ENCODE measurements around the gene KCNQ4. TPM values are rescaled to one million over a fixed set of nuclear protein-coding genes. Genes with fewer than 3 reads are reported as not detected.

The KCNQ4 gene
- total RNA-seq, 1 donor from 2014 or later: 2.3 TPM

DNA sequence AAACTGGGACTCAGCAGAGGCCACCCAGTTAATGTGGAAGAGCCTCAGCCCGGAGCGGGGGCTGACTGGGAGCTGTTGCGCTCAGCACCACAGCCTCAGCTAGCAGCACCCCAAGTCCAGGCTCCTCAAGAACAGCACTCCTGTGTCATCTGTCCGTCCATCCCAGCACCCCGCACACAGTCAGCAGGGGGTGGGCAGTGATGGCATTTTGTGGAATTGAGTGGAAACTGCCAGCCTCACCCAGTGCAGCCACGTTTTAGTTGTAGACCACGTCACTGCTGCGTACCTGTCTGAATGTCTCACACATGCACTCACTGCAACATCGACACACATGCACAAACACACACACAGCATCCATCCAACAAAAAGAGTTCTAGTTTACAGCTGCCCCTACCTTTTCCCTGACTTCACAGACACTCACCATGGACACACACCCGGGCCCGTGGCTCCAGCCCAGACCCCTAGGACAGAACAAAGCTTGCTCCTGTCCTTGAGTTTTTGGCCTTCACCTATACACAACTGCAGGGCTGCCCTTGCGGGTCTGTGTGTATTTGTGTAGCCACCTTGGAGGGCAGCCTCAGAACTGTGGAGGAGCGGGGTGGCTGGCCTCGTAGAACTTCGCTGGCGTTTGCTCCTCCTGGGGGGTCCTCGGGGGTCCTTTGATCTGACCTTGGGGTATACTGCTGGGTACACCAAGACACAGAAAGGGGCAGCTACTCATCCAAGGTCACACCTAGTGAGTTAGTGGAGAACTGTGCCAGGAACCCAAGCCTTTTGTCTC lies 5.2 kb downstream of the KCNQ4 start:
- intact Hi-C loops (cut with DNase I): no loop called here
- ATAC-seq (no peak), DNase-seq (ENCODE audit: low spot score) (no peak)

DNA sequence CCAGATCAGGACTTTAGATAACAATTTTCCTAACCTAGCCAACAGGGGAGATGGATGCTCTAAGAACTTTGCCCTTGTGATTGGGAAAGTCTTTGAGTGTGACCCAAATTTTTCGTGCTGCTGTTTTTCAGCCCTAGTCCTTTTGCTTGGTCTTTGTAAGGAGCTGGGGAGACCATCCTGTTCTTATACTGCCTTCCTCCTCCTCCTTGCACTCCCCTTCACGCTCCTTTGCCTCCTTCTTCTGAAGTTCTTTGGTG lies 5.7 kb downstream of the KCNQ4 start:
- intact Hi-C loops (cut with DNase I): no loop called here
- DNase-seq (ENCODE audit: low spot score) (no peak), ATAC-seq (no peak)

DNA sequence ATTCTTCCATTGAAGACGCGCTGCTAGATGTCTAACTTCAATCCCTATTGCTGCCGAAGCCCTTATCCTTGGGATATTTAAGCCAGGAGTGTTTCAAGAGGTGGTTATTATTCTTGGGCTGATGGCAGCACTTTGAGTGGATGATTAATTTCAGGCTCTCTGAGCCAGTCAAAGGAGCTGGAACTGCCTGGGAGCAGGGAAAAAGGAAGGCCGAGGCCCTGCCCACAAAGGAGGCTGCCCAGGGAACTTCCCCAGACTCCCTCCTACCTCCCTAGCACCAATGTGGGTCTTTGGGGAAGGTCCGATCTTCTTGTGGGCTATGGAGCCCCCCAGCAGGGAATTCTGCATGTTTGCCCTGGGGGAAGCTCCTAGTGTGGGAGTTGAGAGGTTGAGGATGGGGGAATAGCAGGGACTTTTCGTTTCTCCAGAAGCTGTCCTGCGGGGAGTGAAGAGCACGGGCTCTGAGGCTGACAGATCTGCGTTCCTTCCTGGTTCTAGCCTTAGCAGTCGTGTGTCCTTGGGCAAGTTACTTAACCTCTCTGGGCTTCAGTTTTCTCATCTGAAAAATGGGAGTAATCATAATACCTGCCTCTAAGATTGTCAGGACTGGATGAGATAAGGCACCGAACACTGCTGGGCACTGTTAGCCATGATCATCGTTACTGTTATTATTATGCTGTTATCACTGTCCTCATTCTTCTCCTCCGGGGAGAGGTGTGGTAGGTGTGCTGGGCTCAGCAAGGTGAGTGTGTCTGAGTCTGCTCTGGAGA lies 6.3 kb downstream of the KCNQ4 start:
- DNase-seq (ENCODE audit: low spot score) (no peak), ATAC-seq (no peak)
- intact Hi-C loops (cut with DNase I): no loop called here

DNA sequence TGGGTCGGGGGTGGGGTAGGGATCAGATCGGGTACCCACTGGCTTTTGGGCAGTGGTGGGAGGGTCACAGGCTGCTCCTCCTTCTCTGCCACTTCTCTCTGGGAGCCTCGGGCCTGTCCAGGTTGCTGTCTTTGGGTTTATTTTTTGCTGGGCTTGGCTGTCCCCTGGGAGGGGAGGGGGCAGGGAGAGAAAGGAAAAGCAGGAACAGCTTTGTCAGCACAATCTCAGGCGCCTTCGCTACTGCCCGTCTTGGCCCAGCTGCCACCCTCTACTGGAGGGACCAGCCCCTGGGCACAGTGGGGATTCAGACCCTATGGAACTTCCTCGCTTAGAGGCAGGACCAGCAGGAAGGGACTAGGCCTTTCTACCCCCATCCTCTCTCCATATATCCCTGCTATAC lies 8.4 kb downstream of the KCNQ4 start:
- ATAC-seq: no peak
- intact Hi-C loops (cut with DNase I): no loop called here
- DNase-seq (ENCODE audit: low spot score): no peak

DNA sequence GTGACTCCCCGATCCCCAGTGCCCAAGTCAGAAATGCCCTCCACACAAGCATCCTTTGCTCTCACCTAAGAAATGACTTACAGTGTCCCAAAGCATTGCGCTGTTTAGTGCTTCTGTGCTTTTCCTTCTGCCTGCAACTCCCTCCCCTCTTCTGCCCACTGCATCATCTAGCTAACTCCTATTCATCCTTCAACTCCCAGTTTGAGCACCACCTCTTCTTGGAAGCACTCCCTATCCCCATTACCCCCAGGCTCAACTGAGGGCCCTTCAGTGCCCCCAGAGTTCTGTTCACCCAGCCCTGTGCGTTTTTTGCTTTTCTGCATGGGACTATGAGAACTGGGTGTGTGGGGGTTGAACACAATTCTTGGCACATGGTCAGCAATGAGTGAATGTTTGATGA lies 10.0 kb downstream of the KCNQ4 start:
- DNase-seq (ENCODE audit: low spot score) (no peak), ATAC-seq (no peak)
- intact Hi-C loops (cut with DNase I): no loop called here

DNA sequence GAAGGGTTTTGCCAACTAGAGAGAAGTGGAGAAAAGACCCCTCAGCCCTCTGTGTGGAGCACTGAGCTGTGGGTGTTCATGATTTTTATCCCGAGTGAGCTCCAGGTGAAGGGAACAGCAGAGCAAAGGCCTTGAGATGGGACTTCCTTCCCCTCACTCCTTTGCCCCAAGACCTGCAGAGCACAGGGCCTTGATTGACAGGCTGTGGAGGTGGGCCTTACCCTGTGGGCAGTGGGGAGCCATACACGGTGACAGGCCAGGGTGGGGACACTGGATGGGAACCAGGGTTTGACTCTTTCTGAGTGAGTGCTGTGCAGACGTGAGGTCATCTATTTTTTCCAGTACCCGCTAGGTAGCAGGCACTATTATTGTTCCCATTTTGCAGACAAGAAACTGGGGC lies 10.5 kb downstream of the KCNQ4 start:
- no peak for DNase-seq (ENCODE audit: low spot score)
- intact Hi-C loops (cut with DNase I): no loop called here
- no peak for ATAC-seq

DNA sequence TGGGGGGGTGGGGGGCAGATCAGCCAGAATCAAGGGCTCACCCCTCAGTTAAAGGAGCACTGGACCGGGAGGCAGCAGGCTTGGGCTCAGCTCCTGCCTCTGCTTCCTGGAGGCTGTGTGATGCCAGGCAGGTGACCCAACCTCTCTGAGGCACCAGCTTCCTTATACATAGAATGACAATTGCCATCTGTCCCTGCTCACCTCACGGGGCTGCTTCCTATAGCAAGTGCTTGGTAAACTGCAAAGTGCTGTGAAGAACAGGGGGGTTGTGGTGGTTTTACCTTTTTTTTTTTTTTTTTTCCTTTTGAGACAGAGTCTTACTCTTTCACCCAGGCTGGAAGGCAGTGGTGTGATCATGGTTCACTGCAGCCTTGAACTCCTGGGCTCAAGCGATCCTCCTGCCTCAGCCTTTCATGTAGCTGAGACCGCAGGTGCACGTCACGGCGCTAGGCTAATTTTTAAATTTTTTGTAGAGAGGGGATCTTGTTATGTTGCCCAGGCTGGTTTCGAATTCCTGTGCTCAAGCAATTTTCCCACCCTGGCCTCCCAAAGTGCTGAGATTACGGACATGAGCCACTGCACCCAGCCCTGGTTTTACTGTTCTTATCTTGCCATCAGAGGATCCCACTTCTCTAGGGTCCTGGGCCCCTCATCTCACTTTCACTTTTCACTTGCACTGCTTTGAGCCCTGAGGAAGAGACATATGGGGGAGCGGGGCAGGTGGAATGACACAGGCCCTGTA lies 11.6 kb downstream of the KCNQ4 start:
- no peak for DNase-seq (ENCODE audit: low spot score)
- ATAC-seq: no peak
- intact Hi-C loops (cut with DNase I): no loop called here

DNA sequence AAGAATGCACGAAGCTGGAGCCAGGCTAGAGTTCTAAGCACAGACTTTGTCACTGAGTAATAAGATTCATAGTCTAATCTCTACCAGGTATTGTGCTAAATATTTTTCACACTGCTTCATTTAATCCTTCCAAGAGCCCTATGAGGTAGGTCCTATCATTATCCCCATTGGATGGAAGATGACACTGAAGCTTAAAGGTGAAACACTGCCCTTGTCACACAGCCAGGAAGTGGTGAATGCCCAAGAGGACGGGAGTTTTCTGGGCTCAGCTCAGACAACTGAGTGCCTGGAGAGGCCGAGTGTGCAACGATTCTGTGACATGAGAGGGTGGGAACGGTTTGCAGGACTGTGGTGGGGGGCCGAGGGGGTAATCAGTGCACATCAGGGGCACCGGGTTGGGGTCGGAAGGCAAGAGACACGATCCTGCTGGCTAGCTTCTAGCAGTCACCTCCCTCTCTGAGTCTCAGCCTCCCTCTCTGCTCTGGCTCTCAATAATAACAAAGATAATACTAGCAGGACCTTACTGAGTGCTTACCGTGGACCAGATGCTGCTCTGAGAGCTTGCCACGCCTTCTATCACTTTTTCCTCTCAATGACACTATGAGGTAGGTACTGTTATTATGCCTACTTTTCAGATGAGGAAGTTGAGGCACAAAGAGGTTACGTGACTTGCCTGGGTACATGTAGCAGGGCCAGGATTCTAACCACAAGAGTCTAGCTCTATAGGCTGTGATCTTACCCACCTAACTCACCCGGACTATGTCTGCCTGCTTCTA lies 12.4 kb downstream of the KCNQ4 start:
- ATAC-seq (no peak), DNase-seq (ENCODE audit: low spot score) (no peak)
- intact Hi-C loops (cut with DNase I): no loop called here

DNA sequence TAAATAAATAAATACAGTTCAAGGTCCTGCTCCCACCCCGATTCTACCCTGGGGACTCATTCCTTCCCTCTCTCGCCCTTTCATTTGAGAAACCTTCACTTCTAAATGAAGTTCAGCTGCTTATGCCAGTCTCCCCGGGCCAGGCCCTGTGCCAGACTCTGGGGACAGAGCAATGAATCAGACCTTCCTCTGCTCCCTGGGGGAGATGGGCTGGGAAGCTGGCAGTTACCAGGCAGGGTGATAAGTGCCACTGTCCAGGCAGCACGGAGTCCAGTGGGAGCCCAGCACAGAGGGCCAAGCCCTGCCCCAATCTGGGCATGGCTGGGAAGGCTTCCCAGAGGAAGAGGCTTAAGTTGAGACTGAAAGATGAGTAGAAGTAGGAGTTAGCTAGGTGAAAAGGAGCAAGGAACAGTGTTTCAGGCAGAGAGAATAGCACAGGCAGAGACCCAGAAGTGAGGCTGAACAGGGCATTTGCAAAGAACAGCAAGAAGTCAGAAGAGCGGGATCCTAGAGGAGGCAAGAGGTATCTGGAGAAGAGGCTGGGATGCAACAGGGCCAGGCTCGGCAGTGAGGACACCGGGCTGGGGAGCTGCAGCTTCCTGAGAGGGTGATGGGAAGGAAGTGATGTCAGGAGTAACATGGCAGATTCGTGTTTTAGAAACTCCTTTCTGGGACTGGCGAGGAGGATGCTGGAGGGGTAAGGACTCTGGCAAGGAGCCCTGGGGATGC lies 13.5 kb downstream of the KCNQ4 start:
- ATAC-seq (no peak), DNase-seq (ENCODE audit: low spot score) (no peak)
- intact Hi-C loops (cut with DNase I): no loop called here

DNA sequence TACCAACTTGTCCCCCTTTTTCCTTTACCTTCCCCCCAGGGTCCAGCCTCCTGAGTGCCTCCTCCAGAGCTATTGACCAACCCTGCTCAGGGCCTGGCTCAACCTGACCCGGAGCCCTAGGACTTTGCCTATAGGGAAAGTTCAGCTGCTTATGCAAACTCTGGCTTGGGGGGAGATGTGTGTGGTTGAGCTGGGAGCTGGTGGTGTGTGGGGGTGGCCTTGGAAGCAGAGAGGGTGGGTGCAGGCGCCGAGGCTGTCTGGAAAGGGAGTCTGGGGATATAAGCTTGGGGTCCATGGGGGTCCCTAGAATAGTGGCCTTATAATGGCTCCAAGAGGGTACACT lies 14.1 kb downstream of the KCNQ4 start:
- intact Hi-C loops (cut with DNase I): no loop called here
- ATAC-seq (no peak), DNase-seq (ENCODE audit: low spot score) (no peak)

DNA sequence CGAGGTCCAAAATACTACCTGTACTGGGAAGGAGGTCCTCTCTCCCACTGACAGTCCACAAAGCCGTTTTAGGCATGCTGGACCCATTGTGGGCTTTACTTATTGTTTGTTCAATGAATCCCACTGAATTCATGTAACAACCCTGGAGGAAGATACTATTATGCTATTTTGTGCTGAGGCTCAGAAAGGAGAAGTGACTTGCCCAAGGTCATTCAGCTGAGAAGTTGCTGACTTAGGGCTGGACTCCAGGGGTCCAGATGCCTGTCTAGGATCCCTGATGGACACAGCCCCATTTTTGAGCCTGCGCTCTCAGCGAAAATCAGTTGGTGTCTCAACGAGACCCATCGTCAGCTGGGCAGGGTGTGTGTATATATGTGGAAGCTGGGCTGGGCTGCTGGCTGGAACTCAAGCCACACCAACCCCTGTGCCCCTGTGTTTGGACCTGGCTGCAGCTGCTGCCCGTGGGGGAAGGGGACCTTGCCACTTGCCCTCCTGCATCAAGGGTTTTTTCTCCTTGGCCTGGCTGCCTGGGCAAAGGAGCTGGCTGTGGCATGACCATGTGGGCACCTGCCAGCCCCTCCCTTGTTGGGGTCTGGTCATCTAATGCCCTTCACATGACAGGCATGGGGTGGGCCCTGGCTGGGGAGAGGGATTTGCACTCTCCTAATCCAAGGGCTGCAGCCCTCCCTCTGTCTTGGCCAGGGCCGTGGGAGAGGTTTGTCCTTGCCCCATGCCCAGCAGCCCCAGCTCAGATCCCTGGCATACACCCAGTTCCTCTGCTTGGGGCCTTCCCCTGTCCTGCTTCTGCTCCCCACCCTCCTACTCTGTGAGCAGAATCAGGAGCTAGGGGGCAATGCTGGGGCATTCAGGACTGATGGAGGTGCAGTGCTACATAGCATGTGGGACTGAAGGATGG lies 15.0 kb downstream of the KCNQ4 start:
- intact Hi-C loops (cut with DNase I): no loop called here
- no peak for DNase-seq (ENCODE audit: low spot score)
- ATAC-seq: no peak

DNA sequence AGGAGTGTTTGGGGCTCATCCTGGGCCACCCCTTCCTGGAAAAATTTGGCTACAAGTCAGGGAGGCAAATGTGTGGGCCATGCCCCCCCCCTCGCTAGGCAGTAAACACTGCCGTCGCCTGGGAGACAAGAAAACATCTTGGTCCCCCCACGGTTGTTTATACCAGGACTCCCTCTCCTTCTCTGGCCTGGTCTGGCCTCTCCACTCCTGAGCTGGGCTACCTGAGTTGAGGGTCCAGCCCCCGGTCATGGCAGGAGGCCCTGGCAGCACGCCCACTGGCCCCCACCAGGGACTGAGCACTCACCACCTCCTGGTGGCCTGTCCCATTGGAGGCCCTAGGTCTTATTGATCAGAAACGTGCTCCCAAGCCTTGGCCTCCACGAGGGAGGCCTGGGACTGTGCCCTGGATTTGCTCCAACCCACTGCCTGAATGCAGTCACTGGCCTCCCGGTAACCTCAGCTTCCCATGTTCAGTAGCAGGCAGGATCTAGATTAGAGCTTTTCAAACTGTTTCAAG lies 15.8 kb downstream of the KCNQ4 start:
- peak; percentile 73 for DNase-seq (ENCODE audit: low spot score)
- no peak for ATAC-seq
- intact Hi-C loops (cut with DNase I): no loop called here

DNA sequence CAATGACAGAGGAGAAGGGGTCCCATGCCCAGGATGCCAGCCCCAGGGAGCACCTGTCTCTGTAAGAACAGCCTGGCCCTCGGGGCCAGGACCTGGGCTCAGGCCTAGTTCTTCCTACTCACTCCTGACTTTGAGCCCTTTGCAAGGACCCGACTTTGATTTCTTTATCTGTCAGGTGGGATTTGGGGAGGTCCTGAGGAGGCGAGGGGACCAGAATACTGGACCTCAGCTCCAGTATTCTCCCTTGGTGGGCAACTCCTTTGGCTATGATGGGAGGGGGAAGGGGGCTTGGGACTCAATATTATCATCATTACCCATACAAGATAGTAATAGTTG lies 18.1 kb downstream of the KCNQ4 start:
- intact Hi-C loops (cut with DNase I): no loop called here
- DNase-seq (ENCODE audit: low spot score) (no peak), ATAC-seq (no peak)

DNA sequence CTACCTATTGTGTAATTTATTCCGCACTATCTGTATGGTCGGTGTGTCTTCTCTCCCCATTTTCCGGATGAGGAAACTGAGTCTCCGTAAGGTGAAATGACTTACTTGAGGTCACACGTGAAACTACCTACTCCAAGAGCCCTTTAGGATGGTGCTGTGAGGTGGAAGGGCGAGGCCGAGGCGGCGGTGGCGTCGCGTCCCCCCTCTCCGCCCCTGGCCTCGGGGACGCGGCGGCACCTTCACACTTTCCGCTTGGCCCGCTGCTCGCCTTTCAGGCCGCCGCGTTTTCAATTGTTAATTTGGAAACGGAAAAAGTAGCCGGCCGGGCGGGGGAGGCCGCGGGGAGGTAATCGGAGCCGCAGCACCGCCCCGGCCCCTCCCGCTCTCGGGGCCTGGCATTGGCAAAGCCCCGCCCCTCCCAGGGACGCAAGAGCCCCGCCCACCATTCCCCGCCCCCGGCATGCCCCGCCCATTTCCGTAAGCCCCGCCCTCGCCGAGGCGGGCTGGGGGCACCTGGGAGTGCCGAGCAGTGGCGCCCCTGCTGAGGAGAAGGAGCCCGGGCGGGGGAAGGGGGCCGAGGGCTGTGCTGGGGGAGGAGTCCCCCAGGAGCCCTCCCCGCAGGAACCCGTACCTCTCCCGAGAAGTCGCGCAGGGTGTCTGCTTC lies 18.6 kb downstream of the KCNQ4 start:
- peak; percentile 92 for ATAC-seq
- DNase-seq (ENCODE audit: low spot score): peak; percentile 90
- intact Hi-C loops (cut with DNase I): no loop called here

DNA sequence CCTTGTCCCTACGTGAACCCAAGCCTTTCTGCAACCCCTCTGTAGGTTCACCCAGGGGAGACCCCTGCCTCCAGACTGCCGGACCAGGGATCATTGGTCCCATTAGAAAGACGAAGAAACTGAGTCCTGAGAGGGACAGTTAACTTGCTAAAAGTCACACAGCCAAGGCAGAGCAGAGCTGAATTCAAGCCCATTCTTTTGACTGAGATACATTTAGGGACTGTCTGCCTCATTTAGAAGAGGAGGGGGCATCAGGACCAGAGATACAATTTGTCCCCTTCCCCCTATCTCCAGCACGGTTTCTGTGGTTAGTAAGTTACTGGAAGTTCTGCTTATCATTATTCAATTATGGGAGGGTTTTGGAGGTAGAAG lies 19.1 kb downstream of the KCNQ4 start:
- intact Hi-C loops (cut with DNase I): no loop called here
- ATAC-seq (no peak), DNase-seq (ENCODE audit: low spot score) (no peak)

DNA sequence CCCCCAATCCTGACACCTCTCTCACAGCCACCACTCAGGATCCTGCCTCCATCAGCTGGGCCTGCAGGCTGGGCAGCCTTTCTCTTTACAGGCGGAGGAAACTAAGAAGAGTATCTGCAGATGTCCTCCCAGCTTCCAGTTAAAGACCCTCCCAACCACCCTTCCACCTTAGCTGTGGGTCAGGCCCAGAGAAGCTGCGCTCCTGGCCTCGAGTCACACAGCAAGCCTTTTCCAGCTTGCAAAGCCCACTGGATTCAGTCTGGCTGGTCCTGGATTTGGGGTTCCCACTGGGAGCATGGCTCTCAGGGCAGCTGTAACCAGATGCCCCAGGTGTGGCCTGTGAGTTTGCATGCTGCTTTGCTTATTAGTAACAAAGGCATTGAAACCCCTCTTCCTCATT lies 19.9 kb downstream of the KCNQ4 start:
- ATAC-seq: no peak
- intact Hi-C loops (cut with DNase I): no loop called here

DNA sequence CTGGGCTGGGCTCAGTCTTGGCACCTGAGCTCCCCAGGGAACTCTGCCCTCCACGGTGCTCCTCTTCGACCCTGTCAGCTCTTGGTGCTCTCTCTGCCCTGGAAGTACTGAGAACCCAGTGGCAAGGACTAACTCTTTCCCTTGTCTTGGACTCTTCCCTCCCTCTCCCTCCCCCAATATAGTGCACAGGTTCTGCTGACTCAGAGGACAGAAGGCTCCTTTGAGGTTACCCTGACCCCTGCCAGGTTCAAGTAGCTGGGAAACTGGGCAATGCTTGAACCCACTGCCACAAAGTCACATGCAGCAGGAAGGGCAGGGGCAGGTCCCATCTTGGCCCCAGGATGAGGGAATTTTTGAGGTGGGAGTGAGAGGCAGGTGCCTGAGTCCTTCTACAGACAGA lies 20.3 kb downstream of the KCNQ4 start:
- DNase-seq (ENCODE audit: low spot score) (no peak), ATAC-seq (no peak)
- intact Hi-C loops (cut with DNase I): no loop called here

More for the DNA sequence above, 19.9 kb downstream of the KCNQ4 start:
- no peak for DNase-seq (ENCODE audit: low spot score)

DNA sequence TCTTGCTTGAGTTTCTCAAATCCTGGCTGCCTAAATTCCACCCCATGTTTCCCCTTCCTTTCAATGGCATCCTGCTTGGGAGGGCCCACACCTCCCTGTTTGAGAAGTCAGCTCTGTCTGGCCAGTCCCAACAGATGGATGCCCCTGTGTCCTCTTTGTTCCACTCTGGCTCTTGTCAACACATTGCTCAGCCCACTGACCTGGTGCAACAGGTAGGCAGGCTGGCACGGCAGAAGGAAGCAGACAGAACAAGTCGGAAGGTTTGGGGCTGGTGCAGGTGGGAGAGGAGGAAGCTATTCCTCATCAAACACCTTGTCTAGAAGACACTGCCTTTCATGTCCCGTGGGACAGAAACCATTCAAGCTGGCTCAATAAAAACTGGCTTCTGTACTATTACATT lies 22.7 kb downstream of the KCNQ4 start:
- intact Hi-C loops (cut with DNase I): no loop called here
- ATAC-seq (no peak), DNase-seq (ENCODE audit: low spot score) (no peak)
